Measurements from ENCODE around the gene CACNA2D3.

Gene CACNA2D3

DNA sequence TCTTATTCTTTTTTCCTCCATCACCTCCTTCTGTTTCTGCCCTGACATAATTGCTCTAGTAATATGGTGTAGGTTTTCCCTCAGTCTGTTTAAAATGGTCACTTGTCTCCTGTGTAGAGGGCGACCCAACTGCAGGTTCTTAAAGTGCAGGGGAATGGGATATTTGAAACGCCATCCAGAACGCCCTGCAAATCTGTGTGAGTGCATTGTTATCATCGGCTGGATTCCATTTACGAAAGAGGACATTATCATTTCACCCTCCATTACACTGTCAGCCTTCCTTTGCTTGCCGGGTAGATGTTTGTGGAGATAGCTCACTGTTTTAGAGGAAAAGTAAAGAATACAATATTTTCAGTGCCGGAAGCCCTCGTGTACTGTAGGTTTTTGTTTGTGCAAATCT lies 451.5 kb downstream of the CACNA2D3 start:
- no peak overlapping the region for H3K27ac ChIP-seq (ENCODE audit: low read depth, low read length)
- no peaks in the 10 kb centered on the region for H3K9me3 ChIP-seq (ENCODE audit: control insufficient read depth, insufficient read depth, low read length)
- H3K27me3 ChIP-seq (ENCODE audit: control insufficient read depth, insufficient read depth, low read length), result no peaks in the 10 kb centered on the region

DNA sequence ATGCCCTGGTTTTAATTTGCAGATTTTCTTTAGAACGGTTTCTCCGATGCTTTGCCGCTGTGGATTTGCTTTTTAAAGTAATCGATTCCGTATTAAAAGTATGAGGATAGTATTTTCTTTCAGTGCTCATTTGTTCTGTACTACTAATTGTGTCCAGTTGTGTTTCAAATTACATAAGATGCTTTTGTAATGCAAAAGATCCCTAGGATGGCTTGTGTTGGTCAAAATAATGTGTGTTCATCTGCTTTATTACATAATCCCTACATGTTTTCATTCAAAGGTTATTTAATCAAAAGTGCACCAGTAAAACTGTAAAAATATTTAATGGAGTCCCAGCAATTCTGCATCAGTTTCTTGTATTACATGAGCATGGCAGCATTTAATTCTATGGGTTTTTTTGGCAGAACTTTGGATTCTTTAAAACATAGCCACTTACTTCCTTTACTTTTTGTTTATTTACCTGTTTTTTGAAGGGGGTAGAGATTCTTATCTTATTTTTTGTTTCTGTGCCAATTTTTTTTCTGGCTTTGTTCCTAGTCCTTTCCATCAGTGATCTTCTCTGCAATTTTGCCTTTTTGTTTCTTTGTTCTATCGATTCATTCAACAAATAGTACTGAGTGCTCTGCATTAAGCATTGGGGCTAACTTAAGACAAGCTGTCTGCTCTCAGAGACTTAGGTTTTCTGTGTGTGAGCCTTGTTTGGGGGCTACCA lies 452.7 kb downstream of the CACNA2D3 start:
- no peaks in the 10 kb centered on the region for H3K36me3 ChIP-seq (ENCODE audit: control insufficient read depth, insufficient read depth, low read length)
- no peaks in the 10 kb centered on the region for H3K9me3 ChIP-seq (ENCODE audit: control insufficient read depth, insufficient read depth, low read length)
- no peak overlapping the region for H3K27ac ChIP-seq (ENCODE audit: low read depth, low read length)
- H3K4me3 ChIP-seq (ENCODE audit: low read depth, low read length), result no peak overlapping the region
- no peaks in the 10 kb centered on the region; the same call in 1 of the 2 replicates for H3K4me1 ChIP-seq (ENCODE audit: control insufficient read depth, insufficient read depth, low read length)
- no peak overlapping the region for H3K9ac ChIP-seq (ENCODE audit: low read depth, low read length)
- no peaks in the 10 kb centered on the region for H3K27me3 ChIP-seq (ENCODE audit: control insufficient read depth, insufficient read depth, low read length)

More for the DNA sequence above, 451.5 kb downstream of the CACNA2D3 start:
- Histone ChIP-seq H3K4me3 (ENCODE audit: low read depth, low read length) (no peak overlapping the region), H3K9ac (ENCODE audit: low read depth, low read length) (no peak overlapping the region), H3K36me3 (ENCODE audit: control insufficient read depth, insufficient read depth, low read length) (no peaks in the 10 kb centered on the region), H3K4me1 (ENCODE audit: control insufficient read depth, insufficient read depth, low read length) (no peaks in the 10 kb centered on the region; the same call in 1 of the 2 replicates)

DNA sequence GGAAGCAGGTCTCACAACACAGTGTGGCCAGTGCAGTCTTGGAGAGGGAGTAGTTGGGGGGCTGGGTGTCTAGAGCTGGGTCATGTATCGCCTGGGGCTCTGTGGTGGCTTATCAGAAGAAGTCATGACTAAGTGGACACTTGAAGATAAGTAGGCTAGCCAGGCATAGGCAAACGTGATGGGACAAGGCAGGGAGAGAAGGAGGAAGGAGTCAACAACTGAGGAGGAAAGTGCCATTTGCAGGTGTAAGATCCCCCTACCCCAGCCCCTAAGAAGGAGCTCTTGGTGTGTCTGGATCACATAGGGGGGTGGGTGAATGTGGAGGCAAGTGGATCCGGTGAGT lies 453.2 kb downstream of the CACNA2D3 start:
- no peak overlapping the region for H3K27ac ChIP-seq (ENCODE audit: low read depth, low read length)
- H3K9ac ChIP-seq (ENCODE audit: low read depth, low read length), result no peak overlapping the region
- no peaks in the 10 kb centered on the region for H3K27me3 ChIP-seq (ENCODE audit: control insufficient read depth, insufficient read depth, low read length)
- H3K4me3 ChIP-seq (ENCODE audit: low read depth, low read length), result no peak overlapping the region
- H3K4me1 ChIP-seq (ENCODE audit: control insufficient read depth, insufficient read depth, low read length), result no peaks in the 10 kb centered on the region; the same call in 1 of the 2 replicates
- H3K36me3 ChIP-seq (ENCODE audit: control insufficient read depth, insufficient read depth, low read length), result no peaks in the 10 kb centered on the region
- no peaks in the 10 kb centered on the region for H3K9me3 ChIP-seq (ENCODE audit: control insufficient read depth, insufficient read depth, low read length)

DNA sequence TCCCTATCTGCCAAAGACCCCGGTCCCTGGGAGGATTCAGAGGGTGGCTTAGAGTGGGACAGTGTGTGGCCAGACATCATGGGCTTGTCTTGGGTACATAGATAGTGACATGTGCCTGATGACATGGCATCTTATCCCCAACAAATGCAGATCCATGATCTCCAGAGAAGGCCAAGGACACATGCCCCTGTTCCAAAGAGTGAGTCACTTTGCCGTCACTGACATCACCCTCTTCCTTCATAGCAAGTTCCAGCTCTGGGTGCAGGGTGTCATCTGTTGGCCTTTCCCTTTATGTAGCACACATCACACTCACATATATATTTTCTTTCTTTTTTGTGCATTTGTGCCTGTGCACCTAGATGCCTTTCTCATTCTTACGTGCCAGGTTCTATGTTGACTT lies 455.0 kb downstream of the CACNA2D3 start:
- H3K9ac ChIP-seq (ENCODE audit: low read depth, low read length), result no peak overlapping the region
- no peaks in the 10 kb centered on the region; the same call in 1 of the 2 replicates for H3K4me1 ChIP-seq (ENCODE audit: control insufficient read depth, insufficient read depth, low read length)
- no peaks in the 10 kb centered on the region for H3K9me3 ChIP-seq (ENCODE audit: control insufficient read depth, insufficient read depth, low read length)
- H3K27me3 ChIP-seq (ENCODE audit: control insufficient read depth, insufficient read depth, low read length), result no peaks in the 10 kb centered on the region
- no peak overlapping the region for H3K4me3 ChIP-seq (ENCODE audit: low read depth, low read length)
- no peak overlapping the region for H3K27ac ChIP-seq (ENCODE audit: low read depth, low read length)
- no peaks in the 10 kb centered on the region for H3K36me3 ChIP-seq (ENCODE audit: control insufficient read depth, insufficient read depth, low read length)

DNA sequence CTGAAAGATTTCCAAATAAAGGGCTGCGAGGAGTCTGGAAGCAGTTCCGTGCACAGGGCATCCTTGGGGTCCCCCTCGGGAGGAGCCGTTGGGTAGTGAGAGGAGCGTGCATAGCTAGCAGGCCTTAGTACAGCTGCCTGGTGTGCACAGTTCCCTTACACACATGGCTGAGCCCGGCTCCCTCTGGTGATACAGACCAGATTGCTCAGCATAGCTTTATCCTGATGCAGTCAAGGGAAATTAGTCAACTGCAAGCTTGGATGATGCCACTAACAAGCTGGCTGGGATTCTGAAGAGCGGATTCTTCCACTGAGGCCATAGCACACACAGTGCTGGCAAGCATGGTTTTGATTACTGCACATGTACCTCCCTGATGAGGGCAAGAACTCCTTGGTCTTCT lies 456.1 kb downstream of the CACNA2D3 start:
- H3K9ac ChIP-seq (ENCODE audit: low read depth, low read length), result no peak overlapping the region
- no peak overlapping the region for H3K4me3 ChIP-seq (ENCODE audit: low read depth, low read length)
- no peaks in the 10 kb centered on the region for H3K27me3 ChIP-seq (ENCODE audit: control insufficient read depth, insufficient read depth, low read length)
- H3K27ac ChIP-seq (ENCODE audit: low read depth, low read length), result no peak overlapping the region
- no peaks in the 10 kb centered on the region for H3K36me3 ChIP-seq (ENCODE audit: control insufficient read depth, insufficient read depth, low read length)
- H3K9me3 ChIP-seq (ENCODE audit: control insufficient read depth, insufficient read depth, low read length), result no peaks in the 10 kb centered on the region
- no peaks in the 10 kb centered on the region; the same call in 1 of the 2 replicates for H3K4me1 ChIP-seq (ENCODE audit: control insufficient read depth, insufficient read depth, low read length)

DNA sequence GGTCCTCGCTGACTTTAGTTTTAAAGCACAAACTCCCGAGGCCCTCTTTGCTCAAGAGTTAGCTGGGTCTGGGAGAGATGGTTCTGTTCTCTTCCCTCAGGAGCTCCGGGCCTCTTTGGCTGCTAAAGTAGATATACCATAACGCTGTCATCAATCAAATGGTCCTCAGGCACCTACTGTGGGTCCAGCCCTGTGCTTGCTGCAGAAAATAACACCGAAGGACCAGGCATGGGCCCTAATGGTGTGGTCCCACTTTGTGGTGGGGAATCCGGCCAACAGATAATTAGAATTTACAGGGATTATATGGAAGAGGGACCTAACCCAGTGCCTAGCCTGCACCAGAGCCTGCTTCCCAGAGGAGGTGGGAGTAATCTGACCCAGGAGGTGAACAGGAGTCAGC lies 458.1 kb downstream of the CACNA2D3 start:
- no peak overlapping the region for H3K4me3 ChIP-seq (ENCODE audit: low read depth, low read length)
- no peaks in the 10 kb centered on the region for H3K9me3 ChIP-seq (ENCODE audit: control insufficient read depth, insufficient read depth, low read length)
- no peaks in the 10 kb centered on the region for H3K36me3 ChIP-seq (ENCODE audit: control insufficient read depth, insufficient read depth, low read length)
- H3K9ac ChIP-seq (ENCODE audit: low read depth, low read length), result no peak overlapping the region
- H3K27me3 ChIP-seq (ENCODE audit: control insufficient read depth, insufficient read depth, low read length), result no peaks in the 10 kb centered on the region
- H3K4me1 ChIP-seq (ENCODE audit: control insufficient read depth, insufficient read depth, low read length), result no peaks in the 10 kb centered on the region
- H3K27ac ChIP-seq (ENCODE audit: low read depth, low read length), result no peak overlapping the region

DNA sequence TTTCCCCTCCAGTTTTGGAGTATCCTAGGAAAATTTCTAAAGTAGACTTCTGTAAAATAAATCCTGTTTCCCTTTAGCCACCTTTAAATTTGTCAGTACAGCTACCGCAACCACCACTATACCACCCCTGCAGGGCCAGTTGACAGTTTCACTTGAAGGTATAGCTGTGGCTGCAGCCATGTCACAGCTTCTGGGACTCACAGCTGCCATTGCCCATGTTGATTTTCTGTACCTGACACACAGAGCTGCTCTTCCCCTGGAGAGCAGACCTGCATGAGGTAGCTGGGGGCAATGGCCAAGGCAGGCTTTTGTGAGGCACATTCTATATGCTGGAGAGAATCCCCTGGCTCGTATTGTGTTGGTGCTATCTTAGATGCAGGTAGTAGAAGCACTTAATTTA lies 460.1 kb downstream of the CACNA2D3 start:
- Histone ChIP-seq H3K27ac (ENCODE audit: low read depth, low read length) (no peak overlapping the region), H3K27me3 (ENCODE audit: control insufficient read depth, insufficient read depth, low read length) (no peaks in the 10 kb centered on the region), H3K9me3 (ENCODE audit: control insufficient read depth, insufficient read depth, low read length) (no peaks in the 10 kb centered on the region), H3K4me3 (ENCODE audit: low read depth, low read length) (no peak overlapping the region), H3K36me3 (ENCODE audit: control insufficient read depth, insufficient read depth, low read length) (no peaks in the 10 kb centered on the region), H3K4me1 (ENCODE audit: control insufficient read depth, insufficient read depth, low read length) (no peaks in the 10 kb centered on the region), H3K9ac (ENCODE audit: low read depth, low read length) (no peak overlapping the region)

DNA sequence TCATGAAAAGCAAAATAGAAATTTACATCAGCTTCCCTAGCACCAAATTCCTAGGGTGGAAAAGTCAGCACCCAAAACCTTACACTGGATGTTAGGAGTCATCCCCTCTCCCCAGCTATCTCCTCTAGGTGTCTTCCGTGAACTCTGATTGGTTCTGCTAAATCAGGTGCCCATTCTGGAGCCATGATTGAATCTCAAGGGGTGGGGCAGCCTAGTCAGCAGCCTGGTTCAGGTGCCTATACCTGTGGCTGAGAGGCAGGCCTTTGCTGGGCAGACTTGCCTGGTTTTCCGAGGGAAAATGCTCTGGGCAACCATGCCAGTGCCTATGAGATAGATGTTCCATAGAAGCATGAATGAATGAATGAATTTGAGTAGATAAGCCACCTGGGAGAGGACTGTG lies 468.8 kb downstream of the CACNA2D3 start:
- Histone ChIP-seq H3K4me3 (ENCODE audit: low read depth, low read length) (no peak overlapping the region), H3K4me1 (ENCODE audit: control insufficient read depth, insufficient read depth, low read length) (no peaks in the 10 kb centered on the region), H3K27ac (ENCODE audit: low read depth, low read length) (no peak overlapping the region), H3K9ac (ENCODE audit: low read depth, low read length) (no peak overlapping the region), H3K36me3 (ENCODE audit: control insufficient read depth, insufficient read depth, low read length) (no peaks in the 10 kb centered on the region), H3K9me3 (ENCODE audit: control insufficient read depth, insufficient read depth, low read length) (no peaks in the 10 kb centered on the region), H3K27me3 (ENCODE audit: control insufficient read depth, insufficient read depth, low read length) (no peaks in the 10 kb centered on the region)

DNA sequence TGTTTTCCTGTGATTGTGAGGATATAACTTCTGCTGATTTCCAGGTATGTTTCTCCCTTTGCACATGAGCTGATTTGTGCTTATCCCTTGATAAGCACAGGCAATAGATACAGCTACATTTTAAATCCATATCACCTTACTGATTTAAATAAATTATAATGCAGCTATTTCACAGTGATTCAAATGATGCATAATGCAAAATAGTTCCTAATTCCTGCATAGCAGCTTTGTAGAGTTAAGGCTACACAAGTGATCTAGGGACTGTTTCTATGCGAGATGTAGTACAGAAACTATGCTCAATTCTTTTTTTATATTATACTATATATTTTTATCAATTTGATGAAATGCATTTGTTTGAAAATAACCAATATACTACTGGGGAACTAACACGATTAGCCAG lies 471.3 kb downstream of the CACNA2D3 start:
- Histone ChIP-seq H3K9me3 (ENCODE audit: control insufficient read depth, insufficient read depth, low read length) (no peaks in the 10 kb centered on the region), H3K27ac (ENCODE audit: low read depth, low read length) (no peak overlapping the region), H3K9ac (ENCODE audit: low read depth, low read length) (no peak overlapping the region), H3K4me3 (ENCODE audit: low read depth, low read length) (no peak overlapping the region), H3K4me1 (ENCODE audit: control insufficient read depth, insufficient read depth, low read length) (no peaks in the 10 kb centered on the region), H3K36me3 (ENCODE audit: control insufficient read depth, insufficient read depth, low read length) (no peaks in the 10 kb centered on the region), H3K27me3 (ENCODE audit: control insufficient read depth, insufficient read depth, low read length) (no peaks in the 10 kb centered on the region)

DNA sequence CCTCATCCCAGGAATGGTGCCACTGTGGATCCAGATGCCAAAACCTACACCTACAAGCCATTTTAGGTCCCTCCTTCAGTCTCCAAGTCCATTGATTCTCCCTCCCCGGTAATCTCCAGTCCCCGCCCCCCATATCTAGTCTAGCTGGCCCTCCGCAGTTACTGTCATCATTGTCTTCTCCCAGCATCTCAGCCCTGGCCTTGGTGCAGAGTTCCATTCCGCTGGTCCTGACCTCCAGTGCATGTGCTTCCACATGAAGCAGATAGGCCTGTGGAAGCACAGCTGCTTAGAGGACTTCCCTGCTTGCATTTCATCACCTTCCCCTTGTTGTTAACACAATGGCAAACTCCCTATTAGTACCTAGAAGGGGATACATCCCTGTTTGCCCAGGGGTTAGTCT lies 473.7 kb downstream of the CACNA2D3 start:
- H3K4me3 ChIP-seq (ENCODE audit: low read depth, low read length), result no peak overlapping the region
- H3K36me3 ChIP-seq (ENCODE audit: control insufficient read depth, insufficient read depth, low read length), result no peaks in the 10 kb centered on the region
- H3K4me1 ChIP-seq (ENCODE audit: control insufficient read depth, insufficient read depth, low read length), result peaks cover 19% of the 10 kb centered on the region
- H3K27ac ChIP-seq (ENCODE audit: low read depth, low read length), result no peak overlapping the region
- no peak overlapping the region for H3K9ac ChIP-seq (ENCODE audit: low read depth, low read length)
- H3K9me3 ChIP-seq (ENCODE audit: control insufficient read depth, insufficient read depth, low read length), result no peaks in the 10 kb centered on the region
- H3K27me3 ChIP-seq (ENCODE audit: control insufficient read depth, insufficient read depth, low read length), result no peaks in the 10 kb centered on the region

DNA sequence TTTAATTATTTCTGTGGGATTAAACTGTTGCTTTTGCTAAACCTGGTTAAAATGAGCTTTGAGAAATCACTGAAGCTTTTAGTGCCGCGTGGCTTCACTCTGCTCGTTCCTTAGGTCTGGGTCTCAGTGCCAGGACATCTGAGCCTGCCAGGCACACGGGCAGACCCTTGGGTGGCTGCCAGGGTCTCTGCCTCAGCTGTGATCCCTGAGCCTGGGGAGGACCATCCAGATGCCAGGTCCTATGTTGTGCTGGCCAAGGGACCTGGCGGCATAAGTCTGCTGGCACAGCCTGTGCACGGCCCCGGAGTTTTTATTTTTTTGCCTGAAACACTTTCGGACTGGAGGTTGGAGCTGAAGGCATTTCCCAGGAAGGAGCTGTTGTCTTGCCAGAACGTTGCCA lies 477.4 kb downstream of the CACNA2D3 start:
- Histone ChIP-seq H3K27ac (ENCODE audit: low read depth, low read length) (no peak overlapping the region), H3K4me3 (ENCODE audit: low read depth, low read length) (no peak overlapping the region), H3K9ac (ENCODE audit: low read depth, low read length) (no peak overlapping the region), H3K9me3 (ENCODE audit: control insufficient read depth, insufficient read depth, low read length) (no peaks in the 10 kb centered on the region), H3K36me3 (ENCODE audit: control insufficient read depth, insufficient read depth, low read length) (no peaks in the 10 kb centered on the region), H3K27me3 (ENCODE audit: control insufficient read depth, insufficient read depth, low read length) (no peaks in the 10 kb centered on the region), H3K4me1 (ENCODE audit: control insufficient read depth, insufficient read depth, low read length) (peaks cover 19% of the 10 kb centered on the region)
